ENCODE results near the gene TSC2. TPM values are rescaled to one million over a fixed set of nuclear protein-coding genes. Genes with fewer than 3 reads are reported as not detected.

The TSC2 gene
- total and polyA plus RNA-seq, 2 of the 13 experiments (the other 11 are each of a cell fraction or from before 2014, with no cell fraction given): 19.6 to 40.4 TPM

DNA sequence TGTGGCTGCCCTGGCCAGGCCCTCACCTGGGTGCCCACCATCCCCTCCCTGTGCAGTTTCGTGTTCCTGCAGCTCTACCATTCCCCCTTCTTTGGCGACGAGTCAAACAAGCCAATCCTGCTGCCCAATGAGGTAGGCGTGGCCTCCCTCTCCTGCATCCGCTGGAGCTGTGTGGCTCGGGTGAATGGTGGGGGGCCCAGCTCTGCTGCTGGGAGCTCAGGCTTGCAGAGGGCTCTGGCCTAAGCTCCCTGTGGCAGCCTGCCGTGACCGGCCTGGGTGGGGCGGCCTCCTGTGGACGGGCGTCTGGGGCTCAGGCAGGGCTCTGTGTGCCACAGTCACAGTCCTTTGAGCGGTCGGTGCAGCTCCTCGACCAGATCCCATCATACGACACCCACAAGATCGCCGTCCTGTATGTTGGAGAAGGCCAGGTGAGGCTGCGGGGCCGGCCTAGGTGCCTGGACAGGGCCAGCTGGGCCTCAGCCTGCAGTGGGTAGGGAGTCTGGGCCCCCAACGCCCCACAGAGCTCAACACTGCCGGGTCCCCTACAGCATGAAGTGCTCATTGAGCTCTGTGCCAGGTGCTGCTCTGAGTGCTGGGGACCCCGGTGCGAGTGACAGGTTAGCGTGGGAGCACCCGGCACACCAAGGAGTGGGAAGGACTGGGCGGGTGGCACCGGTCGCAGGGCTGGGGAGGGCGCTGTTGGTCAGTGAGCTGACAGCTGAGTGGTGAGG lies 37.3 kb downstream of the TSC2 start (continued):
- TF ChIP-seq MED8 (CRISPR knock-in tag; IDR thresholded peaks at IDR 0.05; ENCODE audit: insufficient replicate concordance) (no peak), ZNF781 (CRISPR knock-in tag; IDR thresholded peaks at IDR 0.05; ENCODE audit: borderline replicate concordance, not compliant biosample characterization) (no peak), HMG20B (CRISPR knock-in tag; conservative IDR thresholded peaks at IDR 0.05) (no peak), CBX2 (IDR thresholded peaks at IDR 0.05; ENCODE audit: low read depth, low read length) (no peak), CBX2 (CRISPR knock-in tag; IDR thresholded peaks at IDR 0.05; ENCODE audit: low read depth) (no peak)
- TF ChIP-seq, protein P1, sequence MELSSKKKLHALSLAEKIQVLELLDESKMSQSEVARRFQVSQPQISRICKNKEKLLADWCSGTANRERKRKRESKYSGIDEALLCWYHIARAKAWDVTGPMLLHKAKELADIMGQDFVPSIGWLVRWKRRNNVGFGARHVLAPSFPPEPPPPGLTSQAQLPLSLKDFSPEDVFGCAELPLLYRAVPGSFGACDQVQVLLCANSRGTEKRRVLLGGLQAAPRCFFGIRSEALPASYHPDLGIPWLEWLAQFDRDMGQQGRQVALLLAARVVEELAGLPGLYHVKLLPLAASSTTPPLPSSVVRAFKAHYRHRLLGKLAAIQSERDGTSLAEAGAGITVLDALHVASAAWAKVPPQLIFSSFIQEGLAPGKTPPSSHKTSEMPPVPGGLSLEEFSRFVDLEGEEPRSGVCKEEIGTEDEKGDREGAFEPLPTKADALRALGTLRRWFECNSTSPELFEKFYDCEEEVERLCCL (CRISPR knock-in tag; IDR thresholded peaks at IDR 0.05; ENCODE audit: borderline replicate concordance): no peak
- TF ChIP-seq, protein P2, sequence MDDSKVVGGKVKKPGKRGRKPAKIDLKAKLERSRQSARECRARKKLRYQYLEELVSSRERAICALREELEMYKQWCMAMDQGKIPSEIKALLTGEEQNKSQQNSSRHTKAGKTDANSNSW (CRISPR knock-in tag; IDR thresholded peaks at IDR 0.05; ENCODE audit: borderline replicate concordance): no peak

DNA sequence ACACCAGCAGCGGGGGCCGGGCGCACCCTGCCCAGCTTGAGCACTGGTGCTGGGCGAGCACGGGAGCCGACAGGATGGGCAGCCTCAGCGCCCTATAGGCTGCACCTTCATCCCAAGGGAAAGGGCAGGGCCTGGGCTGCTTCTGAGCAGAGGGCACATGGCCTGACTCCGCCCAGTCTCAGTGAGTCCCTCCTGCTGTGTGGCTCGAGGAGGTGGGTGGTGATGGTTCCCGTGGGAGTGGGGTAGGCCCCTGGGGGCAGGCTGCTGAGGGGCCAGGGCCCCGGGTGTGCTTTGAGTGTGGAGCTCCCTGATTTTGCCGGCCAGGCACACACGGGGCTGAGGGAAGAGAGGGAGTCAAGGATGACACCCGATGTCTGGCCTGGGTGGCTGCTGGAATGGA lies 37.9 kb downstream of the TSC2 start:
- Histone ChIP-seq H2AFZ (ENCODE audit: low read length) (no peak overlapping the region), H3K9me3 (ENCODE audit: low read length) (no peaks in the 10 kb centered on the region), H3K79me2 (ENCODE audit: insufficient read depth, low read length) (no peaks in the 10 kb centered on the region), H4K20me1 (ENCODE audit: insufficient read depth, low read length) (no peaks in the 10 kb centered on the region), H3K36me3 (replicated peaks in 1 of 2; ENCODE audit: control insufficient read depth in 1 of 2, insufficient read depth in 2 of 2, low read length in 2 of 2) (peaks cover 17 to 26% of the 10 kb centered on the region in 2 experiments; a peak in 3 of 5 replicates), H3K27me3 (ENCODE audit: control insufficient read depth in 1 of 2, insufficient read depth in 2 of 2, low read length in 2 of 2) (no peaks in the 10 kb centered on the region), H3K4me1 (ENCODE audit: insufficient read depth, low read length) (no peaks in the 10 kb centered on the region), H3K27ac (ENCODE audit: extremely low read length, insufficient read depth, low read length) (no peak overlapping the region), H3K4me3 (replicated peaks in 1 of 3; ENCODE audit: insufficient read depth in 1 of 3, low read depth in 2 of 3, low read length in 3 of 3) (no peak overlapping the region), H3K4me2 (ENCODE audit: low read depth, low read length) (no peak overlapping the region), H3K9ac (ENCODE audit: insufficient read depth, low read depth, low read length) (no peak overlapping the region)
- CTCF ChIA-PET (ENCODE audit: low intra/inter-chr PET ratio, low total read pairs): no interaction called here
- intact Hi-C loops (cut with micrococcal nuclease; ENCODE audit: unreplicated experiment) (no loop called here), in situ Hi-C loops (cut with HindIII; ENCODE audit: extremely low pct_ligation_motif_present, low pct_unique_long_range_greater_than_20kb) (loop anchor here (5.0 to 10.0 kb wide), 2 partner anchors 59 to 63 kb away; partner anchors contain the start of gene RAB26)
- DNase-seq (ENCODE audit: low spot score): no peak
- no peak for FAIRE-seq
- POLR2A ChIA-PET: no interaction called here
- peak; percentile 3; the same call in 2 of the 3 replicates for ATAC-seq
- no TSS peak for BruUV-seq (replicated peaks)
- TF ChIP-seq AGO2 (optimal IDR thresholded peaks at IDR 0.05; ENCODE audit: low read depth, low read length) (peak; percentile 9), TBL1XR1 (IDR thresholded peaks at IDR 0.05; ENCODE audit: borderline replicate concordance, low read length, partially characterized antibody) (no peak)
- WGBS (ENCODE audit: low lambda C conversion rate): 63% methylated on average over 3 of the region's 14 CpGs
